Panc1 (cell line): Measurements from ENCODE around the gene COA7. TPM values are rescaled to one million over a fixed set of nuclear protein-coding genes. Genes with fewer than 3 reads are reported as not detected.

Source experiments
- ATAC-seq: fragments of 200-7000 bp; cut with Tn5 transposase; 2 replicates; pipeline ENCODE4 v1.9.1; 2020; ENCODE audit warnings: mild to moderate bottlenecking, moderate library complexity
- BruUV-seq: library from RNA; stranded (reverse); fragments of 400-500 nt; replicated peaks from 2 replicates; lab custom pipeline; 2021; lab: Mats Ljungman, UMichigan
- CTCF ChIA-PET: fragments of 300-600 bp; sonication (Branson Sonifier 250); formaldehyde crosslinking; loops from one replicate; lab custom pipeline; 2022; ENCODE audit warnings: antibody characterized with exemption; lab: Charles Lee
- POLR2A ChIA-PET: fragments of 300-600 bp; sonication (Branson Sonifier 250); formaldehyde crosslinking; loops from one replicate; lab custom pipeline; 2022; ENCODE audit warnings: antibody characterized with exemption; lab: Charles Lee
- DNase-seq: peaks from one replicate; pipeline ENCODE4 v3.0.0-alpha.2; 2010; ENCODE audit warnings: low read depth, low spot score
- H3K27ac ChIP-seq: 2 replicates; pipeline ENCODE4 v1.5.1; 2011; ENCODE audit warnings: mild to moderate bottlenecking, low read length, inconsistent platforms
- H3K27me3 ChIP-seq: fragments of 200-500 bp; sonication (Bioruptor generic); 2 replicates; pipeline ENCODE4 v1.6.0; 2014; ENCODE audit warnings: low read length, inconsistent platforms; ENCODE audit not compliant: control insufficient read depth, insufficient read depth
- H3K36me3 ChIP-seq: fragments of 200-500 bp; sonication (Bioruptor generic); 2 replicates; pipeline ENCODE4 v1.5.1; 2014; ENCODE audit warnings: inconsistent platforms, mild to moderate bottlenecking, low read length, moderate library complexity; ENCODE audit not compliant: control insufficient read depth, insufficient read depth
- H3K4me1 ChIP-seq: 2 replicates; pipeline ENCODE4 v1.5.1; 2011; ENCODE audit warnings: inconsistent platforms, mild to moderate bottlenecking, low read length, moderate library complexity; ENCODE audit not compliant: control insufficient read depth, insufficient read depth
- H3K4me3 ChIP-seq, 2 experiments: 2 replicates each; pipeline ENCODE4 v1.5.1; 2011 to 2012; ENCODE audit warnings: low read depth in 2 of 2, low read length in 2 of 2, mild to moderate bottlenecking in 2 of 2, inconsistent platforms in 1 of 2, moderate library complexity in 1 of 2
- H3K9me3 ChIP-seq: fragments of 200-500 bp; sonication (Bioruptor generic); 2 replicates; pipeline ENCODE4 v1.5.1; 2014; ENCODE audit warnings: low read depth, mild to moderate bottlenecking, inconsistent platforms, low read length, moderate library complexity; ENCODE audit not compliant: control insufficient read depth, insufficient read depth
- POLR2AphosphoS5 ChIP-seq: IDR thresholded peaks from 2 replicates; pipeline ENCODE4 v1.6.1; 2012; ENCODE audit warnings: mild to moderate bottlenecking, low read depth, low read length, moderate library complexity
- REST ChIP-seq, 2 experiments: IDR thresholded peaks; 2 replicates each; pipeline ENCODE4 v1.6.1; 2011 to 2012; ENCODE audit warnings: low read depth in 2 of 2, control low read depth in 1 of 2, low read length in 1 of 2, mild to moderate bottlenecking in 1 of 2, moderate library complexity in 1 of 2; ENCODE audit not compliant: insufficient read depth in 1 of 2
- SIN3A ChIP-seq: IDR thresholded peaks from 2 replicates; pipeline ENCODE4 v1.6.1; 2012; ENCODE audit warnings: low read depth, mild to moderate bottlenecking, low read length, moderate library complexity, borderline replicate concordance; ENCODE audit not compliant: insufficient read depth
- TCF7L2 ChIP-seq: IDR thresholded peaks from 2 replicates; pipeline ENCODE4 v1.6.1; 2011; ENCODE audit warnings: mild to moderate bottlenecking, low read depth, low read length, inconsistent platforms
- in situ Hi-C: cut with HindIII; loops from 2 replicates; pipeline ENCODE4 v1.10.0; 2016; ENCODE audit warnings: low sequenced_read_pairs, low pct_unique_long_range_greater_than_20kb
- intact Hi-C: fragments of 100-400 bp; cut with micrococcal nuclease; formaldehyde crosslinking; loops from one replicate; pipeline ENCODE4 v1.10.0; 2022; ENCODE audit not compliant: unreplicated experiment
- total RNA-seq: library from RNA; stranded (reverse); gene quantifications from one replicate; pipeline ENCODE4 v1.2.1, GENCODE V29; 2021; ENCODE audit not compliant: unreplicated experiment
- TF ChIP-seq, protein P1 (sequence below): fragments of 450-650 bp; IDR thresholded peaks from 2 replicates; pipeline ENCODE4 v1.5.1; 2017; ENCODE audit warnings: mild to moderate bottlenecking

The COA7 gene
- total RNA-seq, 1 experiment from 2014 or later: 44.9 TPM

GRCh38 chr1:52727956-52728656 lies 30.0 kb upstream of the COA7 start:
- H3K4me1 ChIP-seq: peaks cover 9% of the 10 kb centered on the region
- H3K9me3 ChIP-seq: no peaks in the 10 kb centered on the region
- peak overlapping the region in 1 of 2 experiments; percentile 92; a peak in 2 of 4 replicates for H3K4me3 ChIP-seq
- intact Hi-C loops: no loop called here
- H3K27ac ChIP-seq: peak overlapping the region; percentile 96
- no peaks in the 10 kb centered on the region for H3K36me3 ChIP-seq
- CTCF ChIA-PET: interaction anchor here (0.5 kb wide), 1 partner anchor 98 kb away, joined by 4 read pairs; no protein-coding TSS in a partner anchor
- in situ Hi-C loops: no loop called here
- POLR2A ChIA-PET: no interaction called here
- no peak for DNase-seq
- TF ChIP-seq, protein P1, sequence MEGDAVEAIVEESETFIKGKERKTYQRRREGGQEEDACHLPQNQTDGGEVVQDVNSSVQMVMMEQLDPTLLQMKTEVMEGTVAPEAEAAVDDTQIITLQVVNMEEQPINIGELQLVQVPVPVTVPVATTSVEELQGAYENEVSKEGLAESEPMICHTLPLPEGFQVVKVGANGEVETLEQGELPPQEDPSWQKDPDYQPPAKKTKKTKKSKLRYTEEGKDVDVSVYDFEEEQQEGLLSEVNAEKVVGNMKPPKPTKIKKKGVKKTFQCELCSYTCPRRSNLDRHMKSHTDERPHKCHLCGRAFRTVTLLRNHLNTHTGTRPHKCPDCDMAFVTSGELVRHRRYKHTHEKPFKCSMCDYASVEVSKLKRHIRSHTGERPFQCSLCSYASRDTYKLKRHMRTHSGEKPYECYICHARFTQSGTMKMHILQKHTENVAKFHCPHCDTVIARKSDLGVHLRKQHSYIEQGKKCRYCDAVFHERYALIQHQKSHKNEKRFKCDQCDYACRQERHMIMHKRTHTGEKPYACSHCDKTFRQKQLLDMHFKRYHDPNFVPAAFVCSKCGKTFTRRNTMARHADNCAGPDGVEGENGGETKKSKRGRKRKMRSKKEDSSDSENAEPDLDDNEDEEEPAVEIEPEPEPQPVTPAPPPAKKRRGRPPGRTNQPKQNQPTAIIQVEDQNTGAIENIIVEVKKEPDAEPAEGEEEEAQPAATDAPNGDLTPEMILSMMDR: no peak
- no peak for TF ChIP-seq TCF7L2
- no peak for TF ChIP-seq REST (IDR thresholded peaks at IDR 0.05; ENCODE audit: insufficient read depth in 1 of 2, low read depth in 2 of 2, low read length in 1 of 2)
- TF ChIP-seq POLR2AphosphoS5: no peak
- no peak for TF ChIP-seq SIN3A
- no TSS peak for BruUV-seq
- no peaks in the 10 kb centered on the region for H3K27me3 ChIP-seq
- ATAC-seq: no peak

DNA sequence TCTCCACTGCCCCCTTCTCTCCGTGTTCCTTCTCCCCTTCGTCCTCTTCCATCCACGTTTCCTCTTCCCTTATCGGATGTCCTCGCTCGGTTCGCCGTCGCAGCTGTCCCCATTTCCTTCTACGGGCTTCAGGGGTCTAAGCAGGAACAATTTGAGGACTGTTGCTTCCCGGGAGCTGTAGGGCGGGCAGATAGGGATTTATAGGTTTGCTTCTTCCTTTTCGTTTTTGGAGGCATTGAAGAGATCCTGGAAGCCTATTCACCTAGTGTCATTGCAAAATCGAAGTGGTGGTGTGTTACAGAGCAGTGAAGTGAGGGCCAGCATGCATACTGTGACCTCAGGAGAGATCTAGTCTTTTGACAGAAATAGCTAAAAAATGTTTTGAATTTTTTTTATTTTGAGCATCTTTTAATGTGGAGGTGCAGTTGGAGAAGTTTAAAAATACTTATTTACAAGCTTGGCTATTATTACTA lies 29.0 kb upstream of the COA7 start:
- in situ Hi-C loops: no loop called here
- intact Hi-C loops: no loop called here

More for the DNA sequence above, 29.0 kb upstream of the COA7 start:
- Histone ChIP-seq H3K4me3 (peak overlapping the region; percentile 92 to 98), H3K27ac (peak overlapping the region; percentile 96), H3K36me3 (no peaks in the 10 kb centered on the region), H3K9me3 (no peaks in the 10 kb centered on the region), H3K4me1 (peaks cover 9% of the 10 kb centered on the region), H3K27me3 (no peaks in the 10 kb centered on the region)
- ATAC-seq (no peak), DNase-seq (no peak)
- no peak for TF ChIP-seq POLR2AphosphoS5
- no peak for TF ChIP-seq SIN3A
- TF ChIP-seq TCF7L2: no peak
- TF ChIP-seq, protein P1: no peak
- TF ChIP-seq REST (IDR thresholded peaks at IDR 0.05; ENCODE audit: insufficient read depth in 1 of 2, low read depth in 2 of 2, low read length in 1 of 2): no peak
- ChIA-PET POLR2A (no interaction called here), CTCF (interaction anchor here (0.8 kb wide), 1 partner anchor 1011 kb away, joined by 3 read pairs; no protein-coding TSS in a partner anchor)
- TSS peak; percentile 78 for BruUV-seq
